Measurements from ENCODE around the gene HSD3B1.

GRCh38 chr1:119480175-119480574 lies 26.8 kb upstream of the HSD3B1 start:
- TF ChIP-seq POLR2A (IDR thresholded peaks at IDR 0.05) (no peak), CTCF (IDR thresholded peaks at IDR 0.05) (no peak)

Data from heart left ventricle (tissue), 13 donors.